ENCODE measurements around the gene KYAT1.

KYAT1 gene

GRCh38 chr9:128916204-128916603 is 34.5 kb upstream of the KYAT1 start:
- peaks cover 31% of the 10 kb centered on the region for H3K36me3 ChIP-seq (ENCODE audit: insufficient read depth, low read length)
- H3K4me3 ChIP-seq (ENCODE audit: low read length) = no peak overlapping the region
- H3K27me3 ChIP-seq (ENCODE audit: insufficient read depth, low read length) = no peaks in the 10 kb centered on the region
- no peaks in the 10 kb centered on the region for H3K4me1 ChIP-seq (ENCODE audit: insufficient read depth, low read length)
- no peaks in the 10 kb centered on the region for H3K9me3 ChIP-seq (ENCODE audit: low read length)
- no peak overlapping the region for H2AFZ ChIP-seq (ENCODE audit: low read depth, low read length)

GRCh38 chr9:128913995-128914772 is 32.4 kb upstream of the KYAT1 start:
- no peaks in the 10 kb centered on the region for H3K9me3 ChIP-seq (ENCODE audit: low read length)
- no peaks in the 10 kb centered on the region for H3K4me1 ChIP-seq (ENCODE audit: insufficient read depth, low read length)
- H3K36me3 ChIP-seq (ENCODE audit: insufficient read depth, low read length) = peaks cover 45% of the 10 kb centered on the region
- no peak overlapping the region for H3K4me3 ChIP-seq (ENCODE audit: low read length)
- no peaks in the 10 kb centered on the region for H3K27me3 ChIP-seq (ENCODE audit: insufficient read depth, low read length)
- no peak overlapping the region for H2AFZ ChIP-seq (ENCODE audit: low read depth, low read length)

- H3K4me1 ChIP-seq (ENCODE audit: insufficient read depth, low read length) = no peaks in the 10 kb centered on the region
- peaks cover 52% of the 10 kb centered on the region for H3K36me3 ChIP-seq (ENCODE audit: insufficient read depth, low read length)
These were observed 31.5 kb upstream of the KYAT1 start for GRCh38 chr9:128913048-128913900.

GRCh38 chr9:128912270-128912853 is 30.6 kb upstream of the KYAT1 start:
- peaks cover 53% of the 10 kb centered on the region for H3K36me3 ChIP-seq (ENCODE audit: insufficient read depth, low read length)
- no peak overlapping the region for H3K4me3 ChIP-seq (ENCODE audit: low read length)
- H3K4me1 ChIP-seq (ENCODE audit: insufficient read depth, low read length) = no peaks in the 10 kb centered on the region
- no peak overlapping the region for H2AFZ ChIP-seq (ENCODE audit: low read depth, low read length)
- H3K27me3 ChIP-seq (ENCODE audit: insufficient read depth, low read length) = no peaks in the 10 kb centered on the region
- peaks cover 9% of the 10 kb centered on the region for H3K9me3 ChIP-seq (ENCODE audit: low read length)

More at GRCh38 chr9:128913048-128913900, 31.5 kb upstream of the KYAT1 start:
- no peak overlapping the region for H3K4me3 ChIP-seq (ENCODE audit: low read length)
- H3K9me3 ChIP-seq (ENCODE audit: low read length) = peaks cover under 1% of the 10 kb centered on the region
- H3K27me3 ChIP-seq (ENCODE audit: insufficient read depth, low read length) = no peaks in the 10 kb centered on the region
- H2AFZ ChIP-seq (ENCODE audit: low read depth, low read length) = no peak overlapping the region

- no peaks in the 10 kb centered on the region for H3K4me1 ChIP-seq (ENCODE audit: insufficient read depth, low read length)
- H3K4me3 ChIP-seq (ENCODE audit: low read length) = no peak overlapping the region
- no peak overlapping the region for H2AFZ ChIP-seq (ENCODE audit: low read depth, low read length)
- peaks cover 11% of the 10 kb centered on the region for H3K9me3 ChIP-seq (ENCODE audit: low read length)
- H3K36me3 ChIP-seq (ENCODE audit: insufficient read depth, low read length) = peaks cover 53% of the 10 kb centered on the region
- H3K27me3 ChIP-seq (ENCODE audit: insufficient read depth, low read length) = no peaks in the 10 kb centered on the region
These were observed 29.8 kb upstream of the KYAT1 start for GRCh38 chr9:128911529-128912035.

- no peaks in the 10 kb centered on the region for H3K27me3 ChIP-seq (ENCODE audit: insufficient read depth, low read length)
- H3K4me1 ChIP-seq (ENCODE audit: insufficient read depth, low read length) = no peaks in the 10 kb centered on the region
- peaks cover 11% of the 10 kb centered on the region for H3K9me3 ChIP-seq (ENCODE audit: low read length)
- H3K36me3 ChIP-seq (ENCODE audit: insufficient read depth, low read length) = peaks cover 53% of the 10 kb centered on the region
- no peak overlapping the region for H3K4me3 ChIP-seq (ENCODE audit: low read length)
- H2AFZ ChIP-seq (ENCODE audit: low read depth, low read length) = no peak overlapping the region
These were observed 29.2 kb upstream of the KYAT1 start for GRCh38 chr9:128910906-128911305.

- Histone ChIP-seq H3K36me3 (ENCODE audit: insufficient read depth, low read length) (peaks cover 53% of the 10 kb centered on the region), H3K9me3 (ENCODE audit: low read length) (peaks cover 11% of the 10 kb centered on the region), H3K27me3 (ENCODE audit: insufficient read depth, low read length) (no peaks in the 10 kb centered on the region), H3K4me3 (ENCODE audit: low read length) (no peak overlapping the region), H3K4me1 (ENCODE audit: insufficient read depth, low read length) (no peaks in the 10 kb centered on the region), H2AFZ (ENCODE audit: low read depth, low read length) (no peak overlapping the region)
These were observed 28.1 kb upstream of the KYAT1 start for GRCh38 chr9:128909859-128910258.

GRCh38 chr9:128908372-128908771 is 26.6 kb upstream of the KYAT1 start:
- H3K9me3 ChIP-seq (ENCODE audit: low read length) = peaks cover 11% of the 10 kb centered on the region
- H3K4me1 ChIP-seq (ENCODE audit: insufficient read depth, low read length) = no peaks in the 10 kb centered on the region
- no peak overlapping the region for H3K4me3 ChIP-seq (ENCODE audit: low read length)
- no peaks in the 10 kb centered on the region for H3K27me3 ChIP-seq (ENCODE audit: insufficient read depth, low read length)
- peaks cover 49% of the 10 kb centered on the region for H3K36me3 ChIP-seq (ENCODE audit: insufficient read depth, low read length)
- H2AFZ ChIP-seq (ENCODE audit: low read depth, low read length) = no peak overlapping the region

GRCh38 chr9:128906741-128907140 is 25.0 kb upstream of the KYAT1 start:
- no peak overlapping the region for H2AFZ ChIP-seq (ENCODE audit: low read depth, low read length)
- no peaks in the 10 kb centered on the region for H3K4me1 ChIP-seq (ENCODE audit: insufficient read depth, low read length)
- no peaks in the 10 kb centered on the region for H3K27me3 ChIP-seq (ENCODE audit: insufficient read depth, low read length)
- no peak overlapping the region for H3K4me3 ChIP-seq (ENCODE audit: low read length)
- H3K9me3 ChIP-seq (ENCODE audit: low read length) = peaks cover 11% of the 10 kb centered on the region
- peaks cover 43% of the 10 kb centered on the region for H3K36me3 ChIP-seq (ENCODE audit: insufficient read depth, low read length)

GRCh38 chr9:128905964-128906363 is 24.2 kb upstream of the KYAT1 start:
- H3K9me3 ChIP-seq (ENCODE audit: low read length) = peaks cover 11% of the 10 kb centered on the region
- peaks cover 42% of the 10 kb centered on the region for H3K36me3 ChIP-seq (ENCODE audit: insufficient read depth, low read length)
- no peaks in the 10 kb centered on the region for H3K27me3 ChIP-seq (ENCODE audit: insufficient read depth, low read length)
- no peak overlapping the region for H3K4me3 ChIP-seq (ENCODE audit: low read length)
- H3K4me1 ChIP-seq (ENCODE audit: insufficient read depth, low read length) = no peaks in the 10 kb centered on the region
- H2AFZ ChIP-seq (ENCODE audit: low read depth, low read length) = no peak overlapping the region

- Histone ChIP-seq H3K9me3 (ENCODE audit: low read length) (peaks cover 11% of the 10 kb centered on the region), H3K27me3 (ENCODE audit: insufficient read depth, low read length) (no peaks in the 10 kb centered on the region), H3K4me3 (ENCODE audit: low read length) (no peak overlapping the region), H2AFZ (ENCODE audit: low read depth, low read length) (no peak overlapping the region), H3K4me1 (ENCODE audit: insufficient read depth, low read length) (no peaks in the 10 kb centered on the region), H3K36me3 (ENCODE audit: insufficient read depth, low read length) (peaks cover 27% of the 10 kb centered on the region)
These were observed 22.3 kb upstream of the KYAT1 start for GRCh38 chr9:128903871-128904620.

- H3K9me3 ChIP-seq (ENCODE audit: low read length) = peaks cover 8% of the 10 kb centered on the region
- no peak overlapping the region for H2AFZ ChIP-seq (ENCODE audit: low read depth, low read length)
- no peak overlapping the region for H3K4me3 ChIP-seq (ENCODE audit: low read length)
- no peaks in the 10 kb centered on the region for H3K4me1 ChIP-seq (ENCODE audit: insufficient read depth, low read length)
- H3K27me3 ChIP-seq (ENCODE audit: insufficient read depth, low read length) = no peaks in the 10 kb centered on the region
- H3K36me3 ChIP-seq (ENCODE audit: insufficient read depth, low read length) = peaks cover 26% of the 10 kb centered on the region
These were observed 21.3 kb upstream of the KYAT1 start for GRCh38 chr9:128903079-128903461.

All from neuron (in vitro differentiated cells).